Endothelial cell of umbilical vein (primary cell): Measurements from ENCODE around the gene VIPAS39.

Experiments used
- CTCF ChIP-seq, 2 donors: IDR thresholded peaks; 1 replicate in 1 of 2; 2 replicates in 1 of 2; pipeline ENCODE4 v1.5.1; 2011; ENCODE audit warnings: low read length in 2 of 2, mild to moderate bottlenecking in 2 of 2, moderate library complexity in 2 of 2, control low read depth in 1 of 2, inconsistent platforms in 1 of 2, low read depth in 1 of 2; ENCODE audit not compliant: insufficient read depth in 1 of 2; ENCODE audit errors: extremely low read depth in 1 of 2
- EZH2 ChIP-seq: IDR thresholded peaks from 2 replicates; pipeline ENCODE4 v1.6.1; 2012; ENCODE audit warnings: borderline replicate concordance, low read depth, mild to moderate bottlenecking, moderate library complexity, low read length, inconsistent platforms; ENCODE audit not compliant: severe bottlenecking
- GATA2 ChIP-seq: IDR thresholded peaks from 2 replicates; pipeline ENCODE4 v1.7.0; 2011; ENCODE audit warnings: low read depth, mild to moderate bottlenecking, moderate library complexity, mixed read lengths, low read length; ENCODE audit not compliant: insufficient read length, insufficient read depth
- JUN ChIP-seq: IDR thresholded peaks from 2 replicates; pipeline ENCODE4 v1.6.1; 2011; ENCODE audit warnings: borderline replicate concordance, low read depth; ENCODE audit not compliant: insufficient read length, insufficient read depth
- MAX ChIP-seq: IDR thresholded peaks from 2 replicates; pipeline ENCODE4 v1.6.1; 2011; ENCODE audit not compliant: insufficient read depth, insufficient read length
- POLR2A ChIP-seq: IDR thresholded peaks from 2 replicates; pipeline ENCODE4 v1.6.1; 2012; ENCODE audit warnings: low read depth, mild to moderate bottlenecking, control low read depth, low read length
- POLR2AphosphoS5 ChIP-seq: IDR thresholded peaks from 2 replicates; pipeline ENCODE4 v1.6.1; 2012; ENCODE audit warnings: low read depth, mild to moderate bottlenecking, control low read depth, low read length, moderate library complexity; ENCODE audit not compliant: insufficient read depth

DNA sequence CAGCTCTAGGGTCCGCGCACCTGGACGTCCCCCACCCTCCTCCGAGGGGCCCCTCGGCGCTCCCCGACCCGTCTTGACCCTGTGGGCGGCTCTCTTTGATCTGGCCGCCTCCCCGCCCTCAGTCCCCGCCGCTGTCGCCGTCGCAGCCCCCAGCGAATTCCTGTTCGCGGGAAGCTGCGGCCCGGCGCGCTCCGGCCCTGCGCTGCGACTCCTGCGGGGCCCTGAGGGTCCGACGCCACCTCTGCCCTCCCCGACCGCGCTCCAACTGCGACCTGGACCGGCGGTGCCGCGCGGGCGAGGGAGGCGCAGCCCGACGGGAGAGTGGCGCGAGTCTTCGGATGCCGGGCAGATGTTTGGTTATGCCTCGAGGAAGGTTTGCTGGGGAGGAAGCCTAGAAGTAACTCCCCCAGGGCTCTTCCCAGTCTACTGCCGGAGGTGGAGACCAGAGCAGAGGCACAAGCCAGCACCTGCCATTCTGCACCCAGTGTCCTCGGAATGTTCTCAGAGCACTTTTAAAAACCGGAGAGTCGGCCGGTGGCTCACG lies 41.7 kb upstream of the VIPAS39 start:
- TF ChIP-seq POLR2A, result no peak
- TF ChIP-seq CTCF (IDR thresholded peaks at IDR 0.05; ENCODE audit: extremely low read depth in 1 of 2, insufficient read depth in 1 of 2, low read depth in 1 of 2, low read length in 2 of 2), result no peak
- TF ChIP-seq MAX, result no peak
- no peak for TF ChIP-seq GATA2
- peak; percentile 87 for TF ChIP-seq EZH2
- TF ChIP-seq POLR2AphosphoS5, result no peak
- no peak for TF ChIP-seq JUN
